ENCODE results near the gene MTIF2.

The MTIF2 gene, protein sequence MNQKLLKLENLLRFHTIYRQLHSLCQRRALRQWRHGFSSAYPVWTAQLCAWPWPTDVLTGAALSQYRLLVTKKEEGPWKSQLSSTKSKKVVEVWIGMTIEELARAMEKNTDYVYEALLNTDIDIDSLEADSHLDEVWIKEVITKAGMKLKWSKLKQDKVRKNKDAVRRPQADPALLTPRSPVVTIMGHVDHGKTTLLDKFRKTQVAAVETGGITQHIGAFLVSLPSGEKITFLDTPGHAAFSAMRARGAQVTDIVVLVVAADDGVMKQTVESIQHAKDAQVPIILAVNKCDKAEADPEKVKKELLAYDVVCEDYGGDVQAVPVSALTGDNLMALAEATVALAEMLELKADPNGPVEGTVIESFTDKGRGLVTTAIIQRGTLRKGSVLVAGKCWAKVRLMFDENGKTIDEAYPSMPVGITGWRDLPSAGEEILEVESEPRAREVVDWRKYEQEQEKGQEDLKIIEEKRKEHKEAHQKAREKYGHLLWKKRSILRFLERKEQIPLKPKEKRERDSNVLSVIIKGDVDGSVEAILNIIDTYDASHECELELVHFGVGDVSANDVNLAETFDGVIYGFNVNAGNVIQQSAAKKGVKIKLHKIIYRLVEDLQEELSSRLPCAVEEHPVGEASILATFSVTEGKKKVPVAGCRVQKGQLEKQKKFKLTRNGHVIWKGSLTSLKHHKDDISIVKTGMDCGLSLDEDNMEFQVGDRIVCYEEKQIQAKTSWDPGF

DNA sequence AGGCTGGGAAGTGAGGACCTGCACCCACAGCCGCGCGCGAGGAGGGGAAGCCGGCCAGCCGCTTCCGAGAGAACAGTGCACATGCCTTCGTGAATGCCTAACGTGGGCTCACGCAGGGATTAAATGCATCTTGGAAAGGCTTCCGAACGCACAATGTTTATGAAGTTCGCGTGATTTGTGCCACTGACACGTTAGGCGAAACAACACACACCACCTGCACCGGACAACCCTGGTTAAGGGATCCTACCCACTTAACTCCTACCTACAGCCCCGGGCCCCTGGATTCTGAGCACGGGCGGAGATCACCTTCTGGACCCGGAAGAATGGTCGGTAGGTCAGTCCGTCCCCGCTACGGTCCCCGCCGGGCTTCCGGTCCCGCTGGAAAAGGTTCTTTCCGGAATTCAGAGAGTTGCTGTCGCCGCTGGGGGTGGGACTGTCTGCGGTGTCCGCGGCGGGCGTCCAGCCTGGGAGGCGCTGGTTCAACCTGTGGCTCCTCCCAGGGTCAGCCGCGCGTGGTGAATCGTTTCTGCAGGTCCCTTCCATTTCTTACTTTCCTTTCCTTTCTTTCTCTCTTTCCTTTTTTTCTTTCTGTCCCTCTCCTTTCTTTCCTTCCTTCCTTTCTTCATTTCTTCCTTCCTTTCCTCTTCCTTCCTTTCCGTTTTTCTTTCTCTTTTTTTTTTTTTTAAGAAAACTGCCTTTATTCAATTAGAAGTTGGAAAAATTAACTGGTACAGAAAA is at the start of gene MTIF2:
TSS of gene MTIF2 (minus strand) at position 325 of the 738 bp plus-strand sequence. CDS start 5,373 bp downstream, outside the sequence.
- CTCF ChIA-PET = interaction anchor here (0.6 kb wide), 1 partner anchor 1216 kb away, joined by 3 read pairs; no protein-coding TSS in a partner anchor
- H3K27ac ChIP-seq = peak within 1 kb of the TSS; percentile 84
- POLR2A ChIA-PET (ENCODE audit: low non-redundant PET) = interaction anchor here (0.6 kb wide), 1 partner anchor 160 kb away, joined by 4 read pairs; no protein-coding TSS in a partner anchor
- TF ChIP-seq, protein P1, sequence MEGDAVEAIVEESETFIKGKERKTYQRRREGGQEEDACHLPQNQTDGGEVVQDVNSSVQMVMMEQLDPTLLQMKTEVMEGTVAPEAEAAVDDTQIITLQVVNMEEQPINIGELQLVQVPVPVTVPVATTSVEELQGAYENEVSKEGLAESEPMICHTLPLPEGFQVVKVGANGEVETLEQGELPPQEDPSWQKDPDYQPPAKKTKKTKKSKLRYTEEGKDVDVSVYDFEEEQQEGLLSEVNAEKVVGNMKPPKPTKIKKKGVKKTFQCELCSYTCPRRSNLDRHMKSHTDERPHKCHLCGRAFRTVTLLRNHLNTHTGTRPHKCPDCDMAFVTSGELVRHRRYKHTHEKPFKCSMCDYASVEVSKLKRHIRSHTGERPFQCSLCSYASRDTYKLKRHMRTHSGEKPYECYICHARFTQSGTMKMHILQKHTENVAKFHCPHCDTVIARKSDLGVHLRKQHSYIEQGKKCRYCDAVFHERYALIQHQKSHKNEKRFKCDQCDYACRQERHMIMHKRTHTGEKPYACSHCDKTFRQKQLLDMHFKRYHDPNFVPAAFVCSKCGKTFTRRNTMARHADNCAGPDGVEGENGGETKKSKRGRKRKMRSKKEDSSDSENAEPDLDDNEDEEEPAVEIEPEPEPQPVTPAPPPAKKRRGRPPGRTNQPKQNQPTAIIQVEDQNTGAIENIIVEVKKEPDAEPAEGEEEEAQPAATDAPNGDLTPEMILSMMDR (conservative IDR thresholded peaks at IDR 0.05; ENCODE audit: low read depth) = no peak
- DNase-seq (ENCODE audit: low spot score) = peak; percentile 89

DNA sequence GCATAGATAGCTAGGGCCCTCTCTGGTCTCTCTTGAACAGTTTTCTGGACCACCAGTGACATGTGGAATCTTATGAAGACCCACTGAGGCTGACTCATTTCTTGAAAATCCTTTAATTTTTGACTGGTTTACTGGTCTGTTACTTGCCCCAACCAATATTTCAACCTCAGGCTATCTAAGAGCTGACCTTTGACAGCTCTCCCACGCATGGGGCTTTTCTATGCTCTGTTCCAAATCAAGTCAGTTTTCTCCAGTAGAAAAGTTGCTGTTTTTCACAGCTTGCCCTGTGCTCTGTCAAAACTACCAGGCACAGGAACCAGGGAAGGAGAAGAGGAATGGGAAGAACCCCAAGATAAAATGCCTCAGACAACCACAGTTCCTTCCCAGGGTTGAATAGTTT is 46.0 kb upstream of the MTIF2 start:
- H3K27ac ChIP-seq = no peak overlapping the region
- DNase-seq (ENCODE audit: low spot score) = no peak
- POLR2A ChIA-PET (ENCODE audit: low non-redundant PET) = no interaction called here
- CTCF ChIA-PET = no interaction called here
- TF ChIP-seq, protein P1 (conservative IDR thresholded peaks at IDR 0.05; ENCODE audit: low read depth) = no peak

DNA sequence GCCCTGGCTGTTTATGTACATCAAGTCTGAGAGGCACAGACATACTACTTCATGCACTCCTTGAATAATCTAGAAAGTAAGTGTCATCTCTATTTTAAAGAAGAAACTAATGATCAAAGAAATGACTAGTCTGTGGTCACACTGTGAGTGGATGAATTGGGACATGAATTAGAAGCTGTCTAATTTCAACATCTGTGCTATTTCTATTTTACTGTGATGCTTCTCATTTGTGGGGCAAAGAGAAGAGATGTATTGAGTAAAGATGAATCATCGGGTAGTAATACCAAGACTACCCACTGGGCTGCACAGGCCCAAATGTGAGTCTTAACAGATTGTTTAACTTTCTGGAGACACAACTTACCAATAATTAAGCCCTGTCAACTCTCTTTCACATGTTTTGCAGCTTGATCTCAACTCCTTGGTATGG is 42.4 kb upstream of the MTIF2 start:
- TF ChIP-seq, protein P1 (conservative IDR thresholded peaks at IDR 0.05; ENCODE audit: low read depth) = no peak
- peak; percentile 32 for DNase-seq (ENCODE audit: low spot score)
- no peak overlapping the region for H3K27ac ChIP-seq
- ChIA-PET CTCF (no interaction called here), POLR2A (ENCODE audit: low non-redundant PET) (no interaction called here)

DNA sequence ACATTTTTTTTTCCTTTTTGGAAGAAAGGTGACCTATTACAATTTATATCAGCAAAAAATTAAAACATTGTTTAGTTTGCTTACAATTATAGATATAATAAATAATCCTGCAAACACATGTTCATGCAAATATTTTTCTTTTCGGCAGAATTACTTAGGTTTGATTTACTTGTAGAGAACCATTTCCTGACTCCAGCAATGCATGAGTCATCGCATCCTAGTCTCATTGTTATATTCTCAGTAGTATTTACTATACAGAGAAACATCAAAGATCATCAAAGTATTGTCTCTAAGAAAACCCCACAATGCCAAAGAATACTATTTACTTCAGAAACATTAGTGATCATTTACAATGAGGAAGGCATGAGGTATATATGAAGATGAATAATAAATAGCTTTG is 40.4 kb upstream of the MTIF2 start:
- no peak overlapping the region for H3K27ac ChIP-seq
- TF ChIP-seq, protein P1 (conservative IDR thresholded peaks at IDR 0.05; ENCODE audit: low read depth) = no peak
- ChIA-PET CTCF (no interaction called here), POLR2A (ENCODE audit: low non-redundant PET) (no interaction called here)
- DNase-seq (ENCODE audit: low spot score) = peak; percentile 38

DNA sequence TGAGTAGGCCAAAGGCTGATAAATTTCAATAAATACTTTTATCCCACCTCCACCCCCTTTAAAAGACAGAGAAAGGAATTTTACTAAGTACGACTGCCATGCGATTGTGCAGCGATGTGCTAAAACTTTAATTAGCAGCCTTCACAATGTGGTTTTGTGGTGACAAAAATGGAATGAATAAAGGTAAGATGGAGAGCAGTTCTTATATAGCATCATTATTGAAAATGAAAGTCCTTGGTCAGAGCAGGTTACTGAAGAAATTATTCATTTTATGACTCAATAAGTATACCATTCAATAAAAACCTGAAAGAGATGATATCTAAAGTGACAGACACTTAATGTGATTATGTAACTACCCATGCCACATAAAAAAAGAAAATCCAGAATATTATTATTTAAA is 33.2 kb upstream of the MTIF2 start:
- TF ChIP-seq, protein P1 (conservative IDR thresholded peaks at IDR 0.05; ENCODE audit: low read depth) = no peak
- ChIA-PET CTCF (no interaction called here), POLR2A (ENCODE audit: low non-redundant PET) (no interaction called here)
- DNase-seq (ENCODE audit: low spot score) = no peak
- H3K27ac ChIP-seq = no peak overlapping the region

DNA sequence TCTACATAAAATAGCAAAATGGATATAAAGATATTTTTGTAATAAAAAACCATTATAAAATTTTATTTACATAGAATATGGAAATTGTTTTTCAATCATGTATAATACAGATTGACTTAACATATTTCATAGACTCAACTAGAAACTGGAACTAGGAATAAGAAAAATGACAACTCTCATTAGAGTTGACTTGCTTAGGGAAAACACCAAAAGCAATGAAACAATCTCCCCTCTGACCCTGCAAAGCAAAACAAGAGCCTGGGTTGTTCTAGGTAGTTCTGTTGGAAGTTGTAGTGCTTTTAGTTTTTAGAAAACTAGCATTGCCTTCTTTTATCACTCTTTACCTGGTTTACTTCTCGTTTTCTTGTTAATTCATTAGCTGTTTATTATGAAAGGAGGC is 32.2 kb upstream of the MTIF2 start:
- TF ChIP-seq, protein P1 (conservative IDR thresholded peaks at IDR 0.05; ENCODE audit: low read depth) = no peak
- DNase-seq (ENCODE audit: low spot score) = no peak
- POLR2A ChIA-PET (ENCODE audit: low non-redundant PET) = no interaction called here
- CTCF ChIA-PET = no interaction called here
- H3K27ac ChIP-seq = no peak overlapping the region

Measured in RWPE1 (cell line).